Dendritic cell treated with granulocyte-macrophage colony-stimulating factor and Interleukin-4, amounts not matched to agents 40 ng/mL and 50 ng/mL, for 4 days (primary cell): Measurements from ENCODE around the gene MPP1.
"Not testable (repeated sequence)": the region's sequence is repeated elsewhere in the genome, so short reads cannot be mapped to it uniquely, and the experiment has no call there.

ENCODE experiments used
- H3K27ac Mint-ChIP-seq: one replicate; pipeline ENCODE4 v1.8.0; 2022; ENCODE audit warnings: mild to moderate bottlenecking, mixed read lengths
- H3K27me3 Mint-ChIP-seq: one replicate; pipeline ENCODE4 v1.8.0; 2022; ENCODE audit warnings: mild to moderate bottlenecking, mixed read lengths
- H3K36me3 Mint-ChIP-seq: one replicate; pipeline ENCODE4 v1.8.0; 2022; ENCODE audit warnings: low read depth, mixed read lengths
- H3K4me1 Mint-ChIP-seq: one replicate; pipeline ENCODE4 v1.8.0; 2022; ENCODE audit warnings: low read depth, mixed read lengths
- H3K4me3 Mint-ChIP-seq: one replicate; pipeline ENCODE4 v1.8.0; 2022; ENCODE audit warnings: mild to moderate bottlenecking, moderate library complexity, mixed read lengths
- H3K9me3 Mint-ChIP-seq: one replicate; pipeline ENCODE4 v1.8.0; 2022; ENCODE audit warnings: mixed read lengths
- intact Hi-C: fragments of 100-400 bp; cut with micrococcal nuclease; formaldehyde crosslinking; loops from one replicate; pipeline ENCODE4 v1.15.0; 2022

The MPP1 gene

GRCh38 chrX:154804957-154805695 lies at the start of gene MPP1:
Gene MPP1 (minus strand): TSS chrX:154805485. CDS start chrX:154805373, 112 bp downstream.
- peaks cover 7% of the 10 kb centered on the region for H3K36me3 Mint-ChIP-seq
- intact Hi-C loops = loop anchor here (10.0 kb wide), 1 partner anchor 50 kb away; the partner anchor contains the start of gene GAB3
- H3K4me3 Mint-ChIP-seq = peak within 1 kb of the TSS; percentile 93
- no peaks in the 10 kb centered on the region for H3K9me3 Mint-ChIP-seq
- H3K27ac Mint-ChIP-seq = peak within 1 kb of the TSS; percentile 94
- H3K27me3 Mint-ChIP-seq = no peaks in the 10 kb centered on the region
- H3K4me1 Mint-ChIP-seq = peaks cover 10% of the 10 kb centered on the region

- no peaks in the 10 kb centered on the region for H3K9me3 Mint-ChIP-seq
- no peaks in the 10 kb centered on the region for H3K27me3 Mint-ChIP-seq
- H3K4me3 Mint-ChIP-seq = no peak overlapping the region
- intact Hi-C loops = loop anchor here (10.0 kb wide), 1 partner anchor 54 kb away; no protein-coding TSS in a partner anchor
- H3K4me1 Mint-ChIP-seq = no peaks in the 10 kb centered on the region
- H3K27ac Mint-ChIP-seq = no peak overlapping the region
- no peaks in the 10 kb centered on the region for H3K36me3 Mint-ChIP-seq
These were observed 45.8 kb upstream of the MPP1 start for GRCh38 chrX:154850957-154851611.

- Mint-ChIP-seq H3K27me3 (no peaks in the 10 kb centered on the region), H3K36me3 (no peaks in the 10 kb centered on the region), H3K9me3 (no peaks in the 10 kb centered on the region), H3K27ac (no peak overlapping the region), H3K4me3 (no peak overlapping the region), H3K4me1 (no peaks in the 10 kb centered on the region)
- intact Hi-C loops = no loop called here
These were observed 35.6 kb upstream of the MPP1 start for GRCh38 chrX:154840856-154841255.

- Mint-ChIP-seq H3K27ac (no peak overlapping the region), H3K27me3 (no peaks in the 10 kb centered on the region), H3K9me3 (no peaks in the 10 kb centered on the region), H3K36me3 (no peaks in the 10 kb centered on the region), H3K4me1 (no peaks in the 10 kb centered on the region), H3K4me3 (no peak overlapping the region)
- intact Hi-C loops = loop anchor here (5.0 kb wide), 1 partner anchor 89 kb away; no protein-coding TSS in a partner anchor
These were observed 30.9 kb upstream of the MPP1 start for GRCh38 chrX:154836163-154836562.

GRCh38 chrX:154834562-154834961 lies 29.3 kb upstream of the MPP1 start, which contains the start of gene SMIM9:
Gene SMIM9 (minus strand): TSS chrX:154834662. CDS start chrX:154830856, 3,806 bp downstream.
- H3K27ac Mint-ChIP-seq = no peak within 1 kb of the TSS
- H3K9me3 Mint-ChIP-seq = no peaks in the 10 kb centered on the region
- intact Hi-C loops = no loop called here
- peaks cover 6% of the 10 kb centered on the region for H3K4me1 Mint-ChIP-seq
- H3K27me3 Mint-ChIP-seq = no peaks in the 10 kb centered on the region
- no peaks in the 10 kb centered on the region for H3K36me3 Mint-ChIP-seq
- no peak within 1 kb of the TSS for H3K4me3 Mint-ChIP-seq

- Mint-ChIP-seq H3K9me3 (no peaks in the 10 kb centered on the region), H3K27ac (no peak overlapping the region), H3K36me3 (no peaks in the 10 kb centered on the region), H3K4me1 (peaks cover 12% of the 10 kb centered on the region), H3K4me3 (no peak overlapping the region), H3K27me3 (no peaks in the 10 kb centered on the region)
- intact Hi-C loops = no loop called here
These were observed 28.5 kb upstream of the MPP1 start for GRCh38 chrX:154833746-154834274.

GRCh38 chrX:154829926-154830442 lies 24.7 kb upstream of the MPP1 start:
- no peaks in the 10 kb centered on the region for H3K36me3 Mint-ChIP-seq
- peaks cover 20% of the 10 kb centered on the region for H3K4me1 Mint-ChIP-seq
- no peaks in the 10 kb centered on the region for H3K9me3 Mint-ChIP-seq
- no peak overlapping the region for H3K4me3 Mint-ChIP-seq
- intact Hi-C loops = no loop called here
- H3K27ac Mint-ChIP-seq = no peak overlapping the region
- H3K27me3 Mint-ChIP-seq = no peaks in the 10 kb centered on the region

GRCh38 chrX:154829134-154829533 lies 23.8 kb upstream of the MPP1 start:
- H3K4me3 Mint-ChIP-seq = no peak overlapping the region
- H3K27ac Mint-ChIP-seq = peak overlapping the region; percentile 57
- peaks cover 20% of the 10 kb centered on the region for H3K4me1 Mint-ChIP-seq
- no peaks in the 10 kb centered on the region for H3K9me3 Mint-ChIP-seq
- intact Hi-C loops = no loop called here
- H3K27me3 Mint-ChIP-seq = no peaks in the 10 kb centered on the region
- H3K36me3 Mint-ChIP-seq = no peaks in the 10 kb centered on the region

- Mint-ChIP-seq H3K4me1 (peaks cover 20% of the 10 kb centered on the region), H3K36me3 (no peaks in the 10 kb centered on the region), H3K4me3 (no peak overlapping the region), H3K9me3 (no peaks in the 10 kb centered on the region), H3K27me3 (no peaks in the 10 kb centered on the region), H3K27ac (no peak overlapping the region)
- intact Hi-C loops = no loop called here
These were observed 22.7 kb upstream of the MPP1 start for GRCh38 chrX:154828016-154828408.

GRCh38 chrX:154827194-154828015 lies 22.1 kb upstream of the MPP1 start:
- no peaks in the 10 kb centered on the region for H3K36me3 Mint-ChIP-seq
- H3K4me3 Mint-ChIP-seq = no peak overlapping the region
- no peak overlapping the region for H3K27ac Mint-ChIP-seq
- intact Hi-C loops = no loop called here
- peaks cover 20% of the 10 kb centered on the region for H3K4me1 Mint-ChIP-seq
- no peaks in the 10 kb centered on the region for H3K27me3 Mint-ChIP-seq
- no peaks in the 10 kb centered on the region for H3K9me3 Mint-ChIP-seq

GRCh38 chrX:154825586-154825985 lies 20.3 kb upstream of the MPP1 start:
- H3K27ac Mint-ChIP-seq, H3K9me3 Mint-ChIP-seq, H3K36me3 Mint-ChIP-seq, intact Hi-C loops, H3K4me3 Mint-ChIP-seq, H3K27me3 Mint-ChIP-seq: not testable (repeated sequence)
- H3K4me1 Mint-ChIP-seq = peaks cover 20% of the 10 kb centered on the region

GRCh38 chrX:154824638-154825037 lies 19.4 kb upstream of the MPP1 start:
- no peaks in the 10 kb centered on the region for H3K27me3 Mint-ChIP-seq
- H3K36me3 Mint-ChIP-seq = no peaks in the 10 kb centered on the region
- H3K27ac Mint-ChIP-seq = no peak overlapping the region
- intact Hi-C loops = no loop called here
- no peak overlapping the region for H3K4me3 Mint-ChIP-seq
- no peaks in the 10 kb centered on the region for H3K9me3 Mint-ChIP-seq
- peaks cover 15% of the 10 kb centered on the region for H3K4me1 Mint-ChIP-seq

- Mint-ChIP-seq H3K27ac (no peak overlapping the region), H3K36me3 (no peaks in the 10 kb centered on the region), H3K4me3 (no peak overlapping the region), H3K27me3 (no peaks in the 10 kb centered on the region), H3K4me1 (no peaks in the 10 kb centered on the region), H3K9me3 (peaks cover 6% of the 10 kb centered on the region)
- intact Hi-C loops = no loop called here
These were observed 16.7 kb upstream of the MPP1 start for GRCh38 chrX:154822029-154822428.
